Measurements from ENCODE around the gene TMEM141. TPM values are rescaled to one million over a fixed set of nuclear protein-coding genes. Genes with fewer than 3 reads are reported as not detected.

TMEM141 gene
- total and polyA plus RNA-seq, 2 of the 8 experiments (the other 6 are each of a cell fraction or from before 2014, with no cell fraction given) = 51.1 to 137 TPM

DNA sequence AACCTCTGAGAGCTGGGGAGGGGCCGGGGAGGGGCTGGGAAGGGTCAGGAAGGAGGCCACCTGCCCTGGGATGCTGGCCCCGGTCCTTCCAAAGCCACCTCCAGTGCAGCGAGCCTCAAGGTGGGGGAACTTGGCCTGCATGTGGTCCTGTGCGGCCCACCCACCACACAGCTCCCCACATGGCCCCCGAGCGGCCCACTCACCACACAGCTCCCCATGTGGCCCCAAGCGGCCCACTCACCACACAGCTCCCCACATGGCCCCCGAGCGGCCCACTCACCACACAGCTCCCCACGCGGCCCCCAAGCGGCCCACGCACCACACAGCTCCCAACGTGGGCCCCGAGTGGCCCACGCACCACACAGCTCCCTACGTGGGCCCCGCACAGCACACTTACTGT is 46.4 kb upstream of the TMEM141 start:
- ChIA-PET CTCF (ENCODE audit: partially characterized antibody) (interaction anchor here (0.6 to 4.8 kb wide), 8 partner anchors 10 to 323 kb away, joined by 3 to 36 read pairs (median 6); partner anchors contain the start of gene LCN8), POLR2A (ENCODE audit: partially characterized antibody) (interaction anchor here (11.7 kb wide), 1 partner anchor 15 kb away, joined by 137 read pairs; no protein-coding TSS in a partner anchor)
- H3K79me1 ChIP-seq (ENCODE audit: low read depth, low read length) = no peaks in the 10 kb centered on the region
- no peak overlapping the region for H2BK120ac ChIP-seq (replicated peaks; ENCODE audit: low read depth, low read length)
- no peaks in the 10 kb centered on the region for H3K79me2 ChIP-seq (ENCODE audit: control insufficient read depth in 1 of 2, insufficient read depth in 2 of 2, low read length in 2 of 2)
- H2AK5ac ChIP-seq (ENCODE audit: low read depth, low read length) = no peak overlapping the region
- TF ChIP-seq TAF1 (IDR thresholded peaks at IDR 0.05; ENCODE audit: low read depth, low read length) (no peak), PHF8 (conservative IDR thresholded peaks at IDR 0.05; ENCODE audit: low read depth, low read length) (no peak), TEAD4 (IDR thresholded peaks at IDR 0.05; ENCODE audit: low read depth, low read length) (no peak), RFX5 (IDR thresholded peaks at IDR 0.05; ENCODE audit: borderline replicate concordance, low read depth, low read length) (no peak), SIX5 (IDR thresholded peaks at IDR 0.05; ENCODE audit: low read depth, low read length) (no peak), EGR1 (IDR thresholded peaks at IDR 0.05; ENCODE audit: borderline replicate concordance, low read depth, low read length) (no peak), SAP30 (IDR thresholded peaks at IDR 0.05; ENCODE audit: insufficient read depth, insufficient replicate concordance, low read length) (no peak), SP4 (IDR thresholded peaks at IDR 0.05; ENCODE audit: low read length) (no peak), POU5F1 (IDR thresholded peaks at IDR 0.05; ENCODE audit: low read depth, low read length) (no peak)
- TF ChIP-seq, protein P1, sequence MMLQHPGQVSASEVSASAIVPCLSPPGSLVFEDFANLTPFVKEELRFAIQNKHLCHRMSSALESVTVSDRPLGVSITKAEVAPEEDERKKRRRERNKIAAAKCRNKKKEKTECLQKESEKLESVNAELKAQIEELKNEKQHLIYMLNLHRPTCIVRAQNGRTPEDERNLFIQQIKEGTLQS (IDR thresholded peaks at IDR 0.05; ENCODE audit: insufficient read depth, low read depth, low read length) = no peak
- TF ChIP-seq, protein P2, sequence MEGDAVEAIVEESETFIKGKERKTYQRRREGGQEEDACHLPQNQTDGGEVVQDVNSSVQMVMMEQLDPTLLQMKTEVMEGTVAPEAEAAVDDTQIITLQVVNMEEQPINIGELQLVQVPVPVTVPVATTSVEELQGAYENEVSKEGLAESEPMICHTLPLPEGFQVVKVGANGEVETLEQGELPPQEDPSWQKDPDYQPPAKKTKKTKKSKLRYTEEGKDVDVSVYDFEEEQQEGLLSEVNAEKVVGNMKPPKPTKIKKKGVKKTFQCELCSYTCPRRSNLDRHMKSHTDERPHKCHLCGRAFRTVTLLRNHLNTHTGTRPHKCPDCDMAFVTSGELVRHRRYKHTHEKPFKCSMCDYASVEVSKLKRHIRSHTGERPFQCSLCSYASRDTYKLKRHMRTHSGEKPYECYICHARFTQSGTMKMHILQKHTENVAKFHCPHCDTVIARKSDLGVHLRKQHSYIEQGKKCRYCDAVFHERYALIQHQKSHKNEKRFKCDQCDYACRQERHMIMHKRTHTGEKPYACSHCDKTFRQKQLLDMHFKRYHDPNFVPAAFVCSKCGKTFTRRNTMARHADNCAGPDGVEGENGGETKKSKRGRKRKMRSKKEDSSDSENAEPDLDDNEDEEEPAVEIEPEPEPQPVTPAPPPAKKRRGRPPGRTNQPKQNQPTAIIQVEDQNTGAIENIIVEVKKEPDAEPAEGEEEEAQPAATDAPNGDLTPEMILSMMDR (IDR thresholded peaks at IDR 0.05; ENCODE audit: control extremely low read depth in 1 of 3, insufficient read depth in 1 of 3, low read depth in 1 of 3, low read length in 3 of 3) = no peak
- H3K4me3 ChIP-seq (ENCODE audit: extremely low read depth in 1 of 4, insufficient read depth in 2 of 4, low read depth in 3 of 4, low read length in 4 of 4) = no peak overlapping the region
- H3K9ac ChIP-seq (replicated peaks in 1 of 4; ENCODE audit: extremely low read depth in 1 of 4, low read depth in 3 of 4, low read length in 3 of 4) = no peak overlapping the region
- no peaks in the 10 kb centered on the region; the same call in 1 of the 2 replicates for H3K23me2 ChIP-seq (ENCODE audit: low read depth, low read length)
- FAIRE-seq = no peak
- peaks cover 0 to 4% (median 0%) of the 10 kb centered on the region in 4 experiments; a peak in 2 of 7 replicates for H3K27me3 ChIP-seq (replicated peaks in 1 of 4; ENCODE audit: control insufficient read depth in 3 of 4, extremely low read depth in 1 of 4, insufficient read depth in 3 of 4, low read length in 3 of 4)
- 98% methylated on average over 9 of the region's 18 CpGs; no CpG with 5 or more reads in 1 of the 2 experiments for WGBS, 2 experiments (ENCODE audit: extremely low coverage in 1 of 2, insufficient coverage in 1 of 2, insufficient read length in 1 of 2, insufficient replicate concordance in 2 of 2, low coverage in 1 of 2, low lambda C conversion rate in 2 of 2, missing lambda C conversion rate in 1 of 2)
- no peak overlapping the region for H3K23ac ChIP-seq (ENCODE audit: insufficient read length)
- H2BK20ac ChIP-seq (ENCODE audit: low read length) = no peak overlapping the region
- no peak overlapping the region for H4K91ac ChIP-seq (replicated peaks; ENCODE audit: insufficient read length, low read length)
- no peak overlapping the region for H3K14ac ChIP-seq (ENCODE audit: insufficient read length)
- no peaks in the 10 kb centered on the region for H4K20me1 ChIP-seq (replicated peaks in 1 of 2; ENCODE audit: control insufficient read depth in 1 of 2, insufficient read depth in 2 of 2, low read length in 2 of 2)
- H4K5ac ChIP-seq (ENCODE audit: insufficient read length, low read depth, low read length) = no peak overlapping the region
- H2BK12ac ChIP-seq (ENCODE audit: low read depth, low read length) = no peak overlapping the region
- no peak overlapping the region for H2BK5ac ChIP-seq (ENCODE audit: low read depth, low read length)
- H3K4me2 ChIP-seq (ENCODE audit: insufficient read depth in 1 of 2, low read depth in 2 of 2, low read length in 2 of 2) = no peak overlapping the region
- no peak overlapping the region for H3K4ac ChIP-seq (replicated peaks; ENCODE audit: insufficient read length, low read depth, low read length)
- H3K56ac ChIP-seq (replicated peaks; ENCODE audit: insufficient read length, low read depth, low read length) = no peak overlapping the region
- no peak overlapping the region for H3K27ac ChIP-seq (ENCODE audit: low read depth, low read length)
- DNase-seq (ENCODE audit: low read depth in 1 of 2, low spot score in 2 of 2) = no peak
- H2BK15ac ChIP-seq (ENCODE audit: low read length) = no peak overlapping the region
- no peak overlapping the region for H3K18ac ChIP-seq (ENCODE audit: extremely low read depth, low read length)
- peaks cover 0 to 20% (median 9%) of the 10 kb centered on the region in 4 experiments; a peak in 6 of 7 replicates for H3K4me1 ChIP-seq (replicated peaks in 1 of 4; ENCODE audit: control insufficient read depth in 3 of 4, insufficient read depth in 4 of 4, low read length in 3 of 4)
- H2AFZ ChIP-seq (ENCODE audit: low read length) = no peak overlapping the region
- H3K36me3 ChIP-seq (ENCODE audit: control insufficient read depth in 2 of 4, insufficient read depth in 4 of 4, low read length in 3 of 4) = no peaks in the 10 kb centered on the region
- no peak overlapping the region for H4K8ac ChIP-seq (ENCODE audit: extremely low read depth, insufficient read depth, low read length)
- no peaks in the 10 kb centered on the region for H3K9me3 ChIP-seq (ENCODE audit: insufficient read depth in 2 of 2, low read depth in 1 of 2, low read length in 1 of 2)

All from H1 (cell line).